ENCODE measurements around the gene ORAI2.

DNA sequence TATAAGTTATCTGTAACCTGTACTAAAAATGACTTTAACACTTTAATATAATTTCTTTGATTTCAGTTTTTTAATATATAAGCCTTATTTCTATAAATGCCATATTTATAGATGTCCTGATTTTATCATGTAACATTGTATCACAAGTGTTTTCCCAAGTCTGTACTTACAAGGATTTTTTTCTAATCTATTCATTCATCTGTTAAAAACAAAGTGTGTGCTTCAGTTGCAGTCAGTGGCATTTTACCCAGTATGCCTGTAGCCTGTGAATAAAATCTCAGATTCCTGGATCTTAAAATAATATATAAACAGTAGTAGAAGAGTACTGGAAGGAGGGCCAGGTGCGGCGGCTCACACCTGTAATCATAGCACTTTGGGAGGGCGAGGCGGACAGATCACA is 19.8 kb upstream of the ORAI2 start:
- TF ChIP-seq, protein P1, sequence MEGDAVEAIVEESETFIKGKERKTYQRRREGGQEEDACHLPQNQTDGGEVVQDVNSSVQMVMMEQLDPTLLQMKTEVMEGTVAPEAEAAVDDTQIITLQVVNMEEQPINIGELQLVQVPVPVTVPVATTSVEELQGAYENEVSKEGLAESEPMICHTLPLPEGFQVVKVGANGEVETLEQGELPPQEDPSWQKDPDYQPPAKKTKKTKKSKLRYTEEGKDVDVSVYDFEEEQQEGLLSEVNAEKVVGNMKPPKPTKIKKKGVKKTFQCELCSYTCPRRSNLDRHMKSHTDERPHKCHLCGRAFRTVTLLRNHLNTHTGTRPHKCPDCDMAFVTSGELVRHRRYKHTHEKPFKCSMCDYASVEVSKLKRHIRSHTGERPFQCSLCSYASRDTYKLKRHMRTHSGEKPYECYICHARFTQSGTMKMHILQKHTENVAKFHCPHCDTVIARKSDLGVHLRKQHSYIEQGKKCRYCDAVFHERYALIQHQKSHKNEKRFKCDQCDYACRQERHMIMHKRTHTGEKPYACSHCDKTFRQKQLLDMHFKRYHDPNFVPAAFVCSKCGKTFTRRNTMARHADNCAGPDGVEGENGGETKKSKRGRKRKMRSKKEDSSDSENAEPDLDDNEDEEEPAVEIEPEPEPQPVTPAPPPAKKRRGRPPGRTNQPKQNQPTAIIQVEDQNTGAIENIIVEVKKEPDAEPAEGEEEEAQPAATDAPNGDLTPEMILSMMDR (optimal IDR thresholded peaks at IDR 0.05 in 1 of 3, IDR thresholded peaks at IDR 0.05 in 1 of 3, conservative IDR thresholded peaks at IDR 0.05 in 1 of 3; ENCODE audit: extremely low read depth in 1 of 3, insufficient read depth in 2 of 3, low read length in 3 of 3) = no peak
- TF ChIP-seq EZH2 (IDR thresholded peaks at IDR 0.05; ENCODE audit: low read length) = no peak
